IPS-11a (cell line): Measurements from ENCODE around the gene TSFM.
"Not testable (repeated sequence)": the region's sequence is repeated elsewhere in the genome, so short reads cannot be mapped to it uniquely, and the experiment has no call there.

ENCODE experiments used
- H3K4me3 ChIP-seq: one replicate; pipeline ENCODE4 v1.5.1; 2013; ENCODE audit warnings: low read depth, low read length, control low read depth

The TSFM gene

GRCh38 chr12:57762463-57762862, 20.1 kb upstream of the TSFM start:
- no peak overlapping the region for H3K4me3 ChIP-seq

GRCh38 chr12:57763881-57764661, 18.5 kb upstream of the TSFM start:
- no peak overlapping the region for H3K4me3 ChIP-seq

DNA sequence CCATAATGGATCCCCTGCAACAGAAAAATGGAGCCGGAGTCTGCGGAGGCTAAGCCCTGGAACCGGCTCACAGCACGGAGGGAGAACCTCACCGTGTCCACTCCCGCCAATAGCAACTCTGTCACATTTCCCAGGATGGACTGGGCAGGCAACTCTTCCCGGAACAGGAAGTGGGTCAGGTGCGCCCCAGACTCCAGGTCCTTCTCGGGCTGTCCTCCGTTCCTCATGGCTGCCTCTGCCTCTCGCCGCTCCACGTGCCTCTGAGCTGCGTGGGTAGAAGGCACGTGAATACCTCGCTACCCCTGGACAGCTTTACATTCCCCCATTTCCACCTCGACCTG, 18.0 kb upstream of the TSFM start:
- peak overlapping the region; percentile 42 for H3K4me3 ChIP-seq

DNA sequence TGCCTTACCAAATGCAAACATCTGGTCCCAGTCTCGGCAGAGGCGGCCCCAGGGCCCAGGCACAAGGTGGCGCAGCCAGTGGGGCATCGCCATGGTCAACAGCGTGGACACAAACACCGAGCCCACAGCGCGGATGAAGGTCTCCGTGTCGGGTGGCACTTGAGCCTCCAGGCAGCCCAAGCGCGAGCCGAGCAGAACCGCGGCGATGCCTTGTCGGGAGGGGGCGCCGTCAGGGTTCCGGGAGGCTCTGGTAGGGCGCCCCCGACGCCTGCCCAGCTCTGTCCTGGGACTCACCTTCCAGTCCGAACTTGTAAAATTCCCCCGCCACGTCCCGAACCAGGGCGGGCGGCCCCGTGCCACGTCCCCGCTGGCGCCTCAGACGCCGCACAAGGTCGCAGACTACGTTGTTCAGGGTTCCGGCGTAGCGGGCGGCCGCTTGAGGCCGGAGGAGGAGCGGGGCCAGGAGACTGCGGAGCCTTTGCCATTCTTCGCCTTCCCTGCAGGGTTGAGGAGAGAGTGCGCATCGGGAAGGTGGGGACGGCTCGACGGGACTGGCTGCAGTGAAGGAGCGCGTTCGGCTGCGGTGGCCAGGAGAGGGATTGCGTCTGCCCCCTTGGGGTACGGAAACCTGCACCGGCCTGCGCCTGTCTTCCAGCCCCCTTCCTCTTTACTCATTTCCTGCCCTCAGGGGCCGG, 17.4 kb upstream of the TSFM start:
- H3K4me3 ChIP-seq = peak overlapping the region; percentile 42

DNA sequence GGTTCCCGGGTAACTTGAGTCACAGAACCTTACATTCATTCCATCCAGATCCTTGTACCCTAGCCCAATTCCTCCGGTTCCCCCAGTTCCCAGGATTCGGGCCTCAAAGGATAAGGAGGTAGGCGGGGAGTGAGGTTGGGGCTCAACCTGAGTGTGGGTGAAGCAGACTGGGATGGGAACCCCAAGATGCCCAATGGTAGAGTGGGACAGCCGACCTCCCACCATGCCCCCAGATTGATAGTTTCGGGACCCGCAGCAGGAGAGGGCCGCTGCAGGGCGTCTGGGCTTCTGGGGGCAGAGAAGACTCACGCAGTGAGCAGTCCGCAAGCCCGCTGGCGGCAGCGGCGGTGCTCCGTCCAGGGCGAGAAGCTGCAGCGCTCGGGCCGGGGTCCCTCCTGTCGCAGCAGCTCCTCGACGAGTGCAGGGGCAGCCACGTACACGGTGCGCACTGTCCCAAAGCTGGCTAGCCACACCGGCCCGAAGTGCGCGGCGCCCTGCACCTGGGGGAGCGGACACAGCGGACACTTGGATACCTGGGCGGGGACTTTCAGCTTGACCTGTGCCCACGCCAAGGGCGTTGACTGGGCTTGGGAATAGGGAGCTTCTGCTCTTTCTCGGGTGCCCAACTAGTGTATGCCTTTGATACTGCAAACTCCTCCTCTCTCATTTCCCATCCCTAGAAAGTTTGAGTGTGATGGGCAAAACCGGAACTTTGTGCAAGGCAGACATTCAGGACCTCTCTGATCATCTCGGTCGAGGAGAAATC, 16.7 kb upstream of the TSFM start:
- H3K4me3 ChIP-seq = peak overlapping the region; percentile 42

- H3K4me3 ChIP-seq = no peak within 1 kb of the TSS
Observed at GRCh38 chr12:57766464-57767304, 15.9 kb upstream of the TSFM start, which contains the start of gene CYP27B1. TSS of gene CYP27B1 (minus strand) at chr12:57767078. CDS start at chr12:57767041, 37 bp downstream.

GRCh38 chr12:57767305-57767698, 15.3 kb upstream of the TSFM start:
- H3K4me3 ChIP-seq = no peak overlapping the region

- H3K4me3 ChIP-seq = no peak overlapping the region
Observed at GRCh38 chr12:57767876-57768275, 14.7 kb upstream of the TSFM start.

DNA sequence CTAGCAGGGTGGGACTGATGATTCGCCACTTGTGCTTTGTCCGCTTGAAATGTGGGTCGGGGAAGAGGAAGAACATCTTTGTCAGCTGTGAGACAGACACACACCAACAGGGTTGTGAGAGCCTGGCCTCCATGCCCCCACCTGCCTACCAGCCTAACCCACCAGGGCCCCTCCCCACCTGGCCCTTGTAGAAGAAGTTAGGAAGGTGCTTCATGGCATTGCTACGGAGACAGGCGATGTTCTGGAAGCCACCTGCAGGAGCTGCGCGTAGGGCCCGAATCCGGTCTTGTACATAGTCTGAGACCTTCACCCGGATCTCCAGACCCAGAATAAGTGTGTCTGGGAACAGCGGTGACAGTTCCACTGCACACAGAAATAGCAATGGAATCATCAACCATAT, 13.0 kb upstream of the TSFM start:
- no peak overlapping the region for H3K4me3 ChIP-seq

DNA sequence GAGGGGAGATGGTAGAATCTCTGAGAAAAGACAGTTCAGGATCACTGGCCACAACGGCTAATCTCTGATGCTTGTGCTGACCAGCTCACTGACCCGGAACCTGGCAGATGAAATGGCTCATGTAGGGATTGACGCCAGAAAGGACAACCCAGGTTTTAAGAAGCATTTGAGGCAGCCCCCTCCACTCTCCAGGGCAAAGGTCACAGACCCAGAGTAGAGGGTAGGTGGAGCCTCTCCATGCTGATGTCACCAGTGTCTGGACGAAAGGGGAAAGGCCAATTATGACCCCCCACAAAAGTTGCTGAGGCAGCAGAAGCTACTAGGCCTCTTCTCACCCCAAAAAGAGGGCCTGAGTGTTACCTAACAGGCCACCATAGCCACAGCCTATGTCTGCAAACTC, 11.9 kb upstream of the TSFM start:
- H3K4me3 ChIP-seq = peak overlapping the region; percentile 100

DNA sequence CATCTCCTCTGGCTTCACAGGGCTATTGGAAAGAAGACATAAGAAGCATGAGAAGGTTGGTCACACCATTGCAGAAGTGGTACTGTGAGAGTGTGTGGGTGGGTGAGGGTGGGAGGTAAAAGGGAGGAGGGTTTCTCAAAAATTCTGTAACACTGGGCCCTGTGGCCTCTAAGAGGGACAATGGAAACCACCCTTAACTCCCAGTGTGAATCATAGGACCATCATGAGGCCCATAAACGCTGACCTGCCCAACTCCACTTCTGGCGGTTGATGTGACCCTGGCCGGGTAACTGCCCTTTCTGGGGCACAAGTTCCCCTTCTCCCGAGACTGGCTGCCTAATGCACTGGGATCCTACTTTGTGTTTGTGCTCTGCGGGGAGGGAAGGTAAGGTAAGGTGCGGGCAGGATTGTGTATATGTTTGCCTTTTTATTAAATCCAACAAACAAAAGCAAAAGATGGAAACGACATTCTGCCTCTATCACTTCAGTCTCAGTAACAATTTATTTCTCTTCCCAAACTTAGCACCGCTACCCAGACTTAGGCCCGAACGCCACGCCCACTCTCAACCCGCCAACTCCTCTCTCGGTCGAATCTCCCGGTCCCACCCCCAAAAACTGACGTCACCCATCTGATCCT, 11.2 kb upstream of the TSFM start:
- peak overlapping the region; percentile 100 for H3K4me3 ChIP-seq

GRCh38 chr12:57771873-57772428, 10.6 kb upstream of the TSFM start, which contains the start of gene METTL1:
TSS of gene METTL1 (minus strand) at chr12:57772105. CDS start at chr12:57772083, 22 bp downstream.
- peak within 1 kb of the TSS; percentile 100 for H3K4me3 ChIP-seq

DNA sequence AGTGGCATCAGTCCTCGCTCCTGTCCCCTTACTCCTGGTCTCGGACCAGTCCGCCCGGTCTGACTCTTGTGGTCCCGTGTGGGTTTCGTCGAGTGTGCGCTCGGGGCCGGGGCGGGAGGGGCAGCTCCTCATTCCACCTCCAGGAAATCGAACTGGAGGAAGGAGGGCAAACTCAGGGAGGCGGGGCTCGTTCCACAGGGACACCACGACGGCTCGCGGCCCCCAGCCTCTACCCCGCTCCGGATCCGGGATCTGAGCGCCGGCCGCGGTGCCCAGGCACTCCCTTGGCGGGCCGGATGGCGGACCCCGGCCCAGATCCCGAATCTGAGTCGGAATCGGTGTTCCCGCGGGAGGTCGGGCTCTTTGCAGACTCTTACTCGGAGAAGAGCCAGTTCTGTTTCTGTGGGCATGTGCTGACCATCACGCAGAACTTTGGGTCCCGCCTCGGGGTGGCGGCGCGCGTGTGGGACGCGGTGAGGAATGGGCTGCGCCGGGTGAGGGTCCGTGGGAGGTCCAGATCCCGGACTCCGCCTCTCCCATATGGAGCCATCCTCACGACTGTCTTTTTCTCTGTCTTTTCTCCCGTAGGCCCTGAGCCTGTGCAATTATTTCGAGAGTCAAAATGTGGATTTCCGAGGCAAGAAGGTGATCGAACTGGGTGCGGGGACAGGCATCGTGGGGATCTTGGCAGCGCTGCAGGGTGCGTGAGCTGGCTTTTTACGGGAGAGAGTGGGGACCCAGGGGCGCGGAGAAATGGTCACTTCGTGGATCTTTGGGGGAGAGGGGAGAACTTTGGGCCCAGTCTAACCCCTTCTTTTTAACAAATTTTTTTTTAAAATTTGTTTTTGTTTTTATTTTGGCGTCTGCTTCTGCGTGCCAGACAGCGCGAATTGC, 9.9 kb upstream of the TSFM start, which contains the start of gene EEF1AKMT3:
TSS of gene EEF1AKMT3 (plus strand) at position 186 of the 894 bp plus-strand sequence. CDS start at position 297, 111 bp downstream.
- H3K4me3 ChIP-seq = peak within 1 kb of the TSS; percentile 100

GRCh38 chr12:57774634-57775033, 8.0 kb upstream of the TSFM start:
- not testable (repeated sequence) for H3K4me3 ChIP-seq

DNA sequence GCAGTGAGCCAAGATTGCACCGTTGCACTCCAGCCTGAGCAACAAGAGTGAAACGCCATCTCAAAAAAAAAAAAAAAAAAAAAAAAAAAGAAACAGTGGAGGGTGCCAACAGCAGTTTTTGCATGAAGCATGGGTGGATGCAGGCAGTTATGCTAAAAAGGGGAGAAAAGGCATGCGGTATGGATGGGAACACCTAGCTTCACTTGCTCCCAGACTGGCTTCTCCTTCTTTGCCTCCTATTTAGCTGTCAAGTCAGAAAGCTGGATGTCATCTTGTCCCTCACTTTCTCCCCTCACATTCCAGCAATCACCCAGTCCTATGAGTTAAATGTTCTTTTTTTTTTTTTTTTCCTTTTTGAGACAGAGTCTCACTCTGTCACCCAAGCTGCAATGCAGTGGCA, 7.5 kb upstream of the TSFM start:
- H3K4me3 ChIP-seq = no peak overlapping the region

- H3K4me3 ChIP-seq = no peak overlapping the region
Observed at GRCh38 chr12:57775563-57776246, 6.9 kb upstream of the TSFM start.

GRCh38 chr12:57776247-57776587, 6.4 kb upstream of the TSFM start:
- H3K4me3 ChIP-seq = no peak overlapping the region

DNA sequence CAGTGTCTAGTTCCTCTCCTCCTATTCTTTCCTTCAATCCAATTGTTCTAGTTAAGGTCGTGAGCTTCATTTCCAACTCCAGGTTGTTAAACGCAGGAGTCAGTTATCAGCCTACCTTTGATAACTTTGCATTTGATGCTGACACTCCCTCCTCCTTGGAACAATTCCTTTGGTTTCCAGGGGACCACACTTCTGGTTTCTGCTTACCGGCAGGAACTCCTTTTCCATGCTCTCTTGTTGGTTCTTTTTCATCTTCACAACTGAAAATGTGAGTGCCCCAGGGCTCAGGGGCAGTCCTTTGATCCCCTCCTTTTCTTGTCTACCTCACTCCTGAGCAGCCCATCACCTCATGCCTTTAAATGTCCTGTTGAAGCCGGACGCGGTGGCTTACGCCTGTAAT, 5.2 kb upstream of the TSFM start:
- H3K4me3 ChIP-seq = no peak overlapping the region
